ENCODE results near the gene CENATAC. TPM values are rescaled to one million over a fixed set of nuclear protein-coding genes. Genes with fewer than 3 reads are reported as not detected.
A peak's percentile ranks its signal among the peaks of the same experiment; 100 is the strongest.

CENATAC gene
- total RNA-seq, 1 experiment from 2014 or later = 55.2 TPM

DNA sequence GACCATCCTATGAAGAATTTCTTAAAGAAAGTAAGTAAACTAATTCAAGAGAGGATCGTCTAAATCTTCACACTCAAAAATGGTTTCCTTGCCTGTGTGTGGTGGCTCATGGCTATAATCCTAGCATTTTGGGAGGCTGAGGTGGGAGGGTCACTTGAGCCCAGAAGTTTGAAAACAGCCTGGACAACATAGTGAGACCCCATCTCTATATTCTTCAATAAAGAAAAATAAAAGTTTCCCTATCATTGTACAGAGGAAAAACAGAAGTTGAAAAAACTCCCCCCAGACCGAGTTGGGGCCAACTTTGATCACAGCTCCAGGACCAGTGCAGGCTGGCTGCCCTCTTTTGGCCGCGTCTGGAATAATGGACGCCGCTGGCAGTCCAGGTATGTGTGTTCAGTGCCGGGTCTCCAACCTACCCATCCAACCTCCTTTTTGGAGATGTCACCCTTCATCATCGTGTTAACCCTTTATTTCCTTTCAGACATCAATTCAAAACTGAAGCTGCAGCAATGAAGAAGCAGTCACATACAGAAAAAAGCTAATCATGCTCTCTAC lies 17.2 kb downstream of the CENATAC start:
- Mint-ChIP-seq H3K4me1 (peaks cover 9 to 22% of the 10 kb centered on the region in 2 experiments), H3K27ac (peak overlapping the region in 2 of 3 experiments; percentile 30 to 100; a peak in 3 of 7 replicates), H3K36me3 (ENCODE audit: insufficient read depth in 1 of 3, low read depth in 3 of 3) (peaks cover 57 to 81% (median 72%) of the 10 kb centered on the region in 3 experiments), H3K9me3 (no peaks in the 10 kb centered on the region), H3K4me3 (peak overlapping the region in 1 of 2 experiments; percentile 11; a peak in 1 of 5 replicates), H3K27me3 (ENCODE audit: low read depth) (no peaks in the 10 kb centered on the region; the same call in 1 of the 2 replicates)
- Histone ChIP-seq H3K27me3 (ENCODE audit: insufficient read depth, low read length) (no peaks in the 10 kb centered on the region), H2BK5ac (ENCODE audit: insufficient read length, low read length) (no peak overlapping the region), H2BK20ac (ENCODE audit: low read depth, low read length, poor library complexity, severe bottlenecking) (no peak overlapping the region), H3K79me2 (ENCODE audit: insufficient read depth, low read length) (peaks cover 14% of the 10 kb centered on the region; the same call in 1 of the 2 replicates), H3K9me3 (ENCODE audit: control insufficient read depth, low read depth, low read length) (no peaks in the 10 kb centered on the region), H3K79me1 (ENCODE audit: insufficient read depth, low read depth, low read length, poor library complexity, severe bottlenecking) (peaks cover 2% of the 10 kb centered on the region), H3K56ac (ENCODE audit: insufficient read length, low read depth, low read length) (no peak overlapping the region), H4K5ac (ENCODE audit: insufficient read length, low read depth, low read length) (no peak overlapping the region), H4K20me1 (ENCODE audit: control insufficient read depth, insufficient read depth, insufficient read length) (no peaks in the 10 kb centered on the region), H2BK12ac (ENCODE audit: insufficient read length, low read depth, low read length) (no peak overlapping the region), H3K23me2 (ENCODE audit: insufficient read length, low read depth, low read length, poor library complexity, severe bottlenecking) (peaks cover 10% of the 10 kb centered on the region), H4K8ac (replicated peaks; ENCODE audit: insufficient read length, low read depth, low read length) (no peak overlapping the region), H3K4me2 (ENCODE audit: insufficient read depth, insufficient read length, low read length) (no peak overlapping the region), H3K27ac (ENCODE audit: insufficient read length, low read depth, low read length) (no peak overlapping the region), H2AFZ (ENCODE audit: low read length) (no peak overlapping the region), H4K91ac (ENCODE audit: insufficient read length, low read depth, low read length) (no peak overlapping the region), H3K14ac (ENCODE audit: insufficient read depth, low read length) (no peak overlapping the region), H2AK5ac (ENCODE audit: insufficient read length, low read length) (no peak overlapping the region), H3K4me1 (ENCODE audit: insufficient read depth, low read length) (no peaks in the 10 kb centered on the region), H3K9ac (ENCODE audit: extremely low read depth, insufficient read length, low read length) (no peak overlapping the region), H3K23ac (ENCODE audit: insufficient read length, low read depth, low read length) (no peak overlapping the region), H3T11ph (ENCODE audit: low read length) (no peak overlapping the region), H2BK120ac (ENCODE audit: low read depth, low read length, poor library complexity, severe bottlenecking) (no peak overlapping the region), H3K18ac (ENCODE audit: insufficient read length, low read depth, low read length) (no peak overlapping the region), H2BK15ac (ENCODE audit: low read depth, low read length) (no peak overlapping the region), H3K4ac (ENCODE audit: low read depth, low read length) (no peak overlapping the region)
- TF ChIP-seq, protein P1, sequence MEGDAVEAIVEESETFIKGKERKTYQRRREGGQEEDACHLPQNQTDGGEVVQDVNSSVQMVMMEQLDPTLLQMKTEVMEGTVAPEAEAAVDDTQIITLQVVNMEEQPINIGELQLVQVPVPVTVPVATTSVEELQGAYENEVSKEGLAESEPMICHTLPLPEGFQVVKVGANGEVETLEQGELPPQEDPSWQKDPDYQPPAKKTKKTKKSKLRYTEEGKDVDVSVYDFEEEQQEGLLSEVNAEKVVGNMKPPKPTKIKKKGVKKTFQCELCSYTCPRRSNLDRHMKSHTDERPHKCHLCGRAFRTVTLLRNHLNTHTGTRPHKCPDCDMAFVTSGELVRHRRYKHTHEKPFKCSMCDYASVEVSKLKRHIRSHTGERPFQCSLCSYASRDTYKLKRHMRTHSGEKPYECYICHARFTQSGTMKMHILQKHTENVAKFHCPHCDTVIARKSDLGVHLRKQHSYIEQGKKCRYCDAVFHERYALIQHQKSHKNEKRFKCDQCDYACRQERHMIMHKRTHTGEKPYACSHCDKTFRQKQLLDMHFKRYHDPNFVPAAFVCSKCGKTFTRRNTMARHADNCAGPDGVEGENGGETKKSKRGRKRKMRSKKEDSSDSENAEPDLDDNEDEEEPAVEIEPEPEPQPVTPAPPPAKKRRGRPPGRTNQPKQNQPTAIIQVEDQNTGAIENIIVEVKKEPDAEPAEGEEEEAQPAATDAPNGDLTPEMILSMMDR (conservative IDR thresholded peaks at IDR 0.05) = peak; percentile 34; the same call in 2 of the 3 replicates
- DNase-seq = no peak
- no CpG with 5 or more reads among the region's 8 CpGs for WGBS (ENCODE audit: extremely low coverage, insufficient read length, low lambda C conversion rate)
